22Rv1 (cell line): ENCODE results near the gene FBXL12.

Experiments used
- ZFX ChIP-seq: fragments of 450-650 bp; IDR thresholded peaks from 2 replicates; pipeline ENCODE4 v1.6.1; 2017; ENCODE audit warnings: antibody characterized with exemption, borderline replicate concordance
- TF ChIP-seq, protein P1 (sequence below): fragments of 450-650 bp; IDR thresholded peaks from 2 replicates; pipeline ENCODE4 v1.5.1; 2017; ENCODE audit warnings: mild to moderate bottlenecking

- TF ChIP-seq, protein P1, sequence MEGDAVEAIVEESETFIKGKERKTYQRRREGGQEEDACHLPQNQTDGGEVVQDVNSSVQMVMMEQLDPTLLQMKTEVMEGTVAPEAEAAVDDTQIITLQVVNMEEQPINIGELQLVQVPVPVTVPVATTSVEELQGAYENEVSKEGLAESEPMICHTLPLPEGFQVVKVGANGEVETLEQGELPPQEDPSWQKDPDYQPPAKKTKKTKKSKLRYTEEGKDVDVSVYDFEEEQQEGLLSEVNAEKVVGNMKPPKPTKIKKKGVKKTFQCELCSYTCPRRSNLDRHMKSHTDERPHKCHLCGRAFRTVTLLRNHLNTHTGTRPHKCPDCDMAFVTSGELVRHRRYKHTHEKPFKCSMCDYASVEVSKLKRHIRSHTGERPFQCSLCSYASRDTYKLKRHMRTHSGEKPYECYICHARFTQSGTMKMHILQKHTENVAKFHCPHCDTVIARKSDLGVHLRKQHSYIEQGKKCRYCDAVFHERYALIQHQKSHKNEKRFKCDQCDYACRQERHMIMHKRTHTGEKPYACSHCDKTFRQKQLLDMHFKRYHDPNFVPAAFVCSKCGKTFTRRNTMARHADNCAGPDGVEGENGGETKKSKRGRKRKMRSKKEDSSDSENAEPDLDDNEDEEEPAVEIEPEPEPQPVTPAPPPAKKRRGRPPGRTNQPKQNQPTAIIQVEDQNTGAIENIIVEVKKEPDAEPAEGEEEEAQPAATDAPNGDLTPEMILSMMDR, result no peak
- TF ChIP-seq ZFX, result no peak
Observed at GRCh38 chr19:9823816-9824215, 4.9 kb upstream of the FBXL12 start.
